T-helper 2 cell (primary cell): ENCODE results near the gene IREB2.
A peak's percentile ranks its signal among the peaks of the same experiment; 100 is the strongest.

ENCODE experiments used
- DNase-seq, 5 experiments: peaks; one replicate each; pipeline versions ENCODE4 v3.0.0 to v3.0.0-alpha.2; 2012 to 2022

IREB2 gene

DNA sequence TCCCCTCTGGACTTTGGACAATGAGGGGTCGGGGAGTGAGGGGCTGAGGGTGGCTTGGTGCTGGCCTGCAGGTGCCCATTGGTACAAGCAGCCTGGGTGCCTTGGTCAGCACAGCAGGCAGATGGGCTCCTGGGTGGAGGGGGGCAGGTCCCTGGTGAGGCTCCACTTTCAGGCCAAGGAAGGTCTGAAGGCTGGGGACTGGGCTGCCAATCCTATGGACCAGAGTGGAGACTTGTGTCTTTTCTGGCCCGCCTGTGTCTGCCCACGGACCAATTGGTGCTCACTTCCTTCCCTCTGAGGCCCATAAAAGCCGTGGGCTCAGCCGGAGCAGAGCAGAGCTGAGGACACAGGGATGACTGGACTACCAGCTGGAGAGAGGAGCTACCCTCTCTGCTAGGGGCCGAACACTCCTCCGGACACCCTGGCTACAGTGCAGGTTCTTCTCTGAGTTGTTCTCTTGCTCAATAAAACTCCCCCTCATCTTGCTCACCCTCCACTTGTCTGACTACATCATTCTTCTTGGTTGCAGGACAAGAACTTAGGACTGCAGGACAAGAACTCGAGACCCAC is 31.9 kb upstream of the IREB2 start:
- no peak for DNase-seq

DNA sequence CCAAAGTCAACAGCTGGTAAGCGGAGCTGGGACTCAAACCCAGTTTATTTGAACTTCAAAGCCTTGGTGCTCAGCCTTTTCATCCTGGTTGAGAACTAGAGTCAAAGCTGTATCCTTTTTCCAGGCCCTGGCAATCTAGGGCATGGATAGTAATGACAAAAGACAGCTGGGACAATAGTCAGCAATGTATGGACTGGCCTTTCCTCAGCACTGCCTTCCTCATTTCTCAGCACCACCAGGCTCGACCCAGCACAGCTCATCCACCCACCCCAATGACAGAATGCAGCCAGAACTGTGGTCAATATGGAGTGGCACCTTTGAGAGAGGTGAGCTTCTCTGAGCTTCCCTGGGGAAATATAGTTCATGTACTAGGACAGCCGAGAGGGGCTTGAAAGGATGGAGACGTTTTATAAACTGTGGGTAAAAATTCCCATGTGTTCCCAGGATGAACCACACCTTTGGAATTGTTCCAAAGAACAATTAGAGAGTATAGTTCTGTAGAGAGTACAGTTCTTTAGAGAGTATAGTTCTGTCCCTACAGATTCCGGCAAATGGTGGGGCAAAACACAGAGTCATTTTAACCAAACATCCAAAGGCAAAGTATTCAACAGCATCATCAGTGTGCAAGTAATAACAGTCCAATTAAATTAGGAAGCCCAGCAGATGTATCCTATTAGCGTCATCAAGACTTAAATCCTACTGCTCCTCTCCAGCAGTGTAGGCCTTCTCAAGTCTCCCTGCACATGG is 30.2 kb upstream of the IREB2 start:
- no peak for DNase-seq

DNA sequence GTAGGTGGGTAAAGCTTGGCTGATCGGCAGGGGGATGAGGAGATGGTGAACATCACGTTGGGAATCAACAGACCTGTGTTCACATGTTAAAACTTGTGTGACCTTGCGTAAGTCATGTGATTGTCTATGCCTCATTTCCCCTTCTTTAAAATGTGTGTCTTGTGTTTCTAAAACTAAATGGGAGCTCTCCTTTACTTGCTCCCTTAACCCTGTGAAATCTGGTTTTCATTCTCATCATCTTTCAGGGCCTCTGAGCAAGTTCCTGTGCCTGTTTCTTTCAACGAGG is 29.7 kb upstream of the IREB2 start:
- no peak for DNase-seq

DNA sequence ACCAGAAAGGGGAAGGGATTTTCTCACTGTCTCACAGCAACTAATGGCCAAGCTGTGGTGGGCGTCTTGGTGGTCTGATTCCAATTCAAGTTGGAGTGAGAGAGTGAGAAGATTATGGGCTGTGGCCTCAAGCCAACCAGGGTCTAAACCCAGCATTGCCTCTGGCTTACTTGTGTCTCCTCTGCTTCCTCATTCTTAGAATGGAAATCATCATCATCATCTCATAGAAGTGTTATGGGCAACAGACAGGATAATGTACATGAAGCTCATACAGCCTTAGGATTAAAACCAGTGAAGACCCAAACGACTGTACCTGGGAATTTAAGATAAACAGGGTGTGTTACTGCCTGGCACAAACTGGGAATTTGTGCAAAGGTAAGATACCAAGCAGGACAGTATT is 29.1 kb upstream of the IREB2 start:
- DNase-seq = no peak

DNA sequence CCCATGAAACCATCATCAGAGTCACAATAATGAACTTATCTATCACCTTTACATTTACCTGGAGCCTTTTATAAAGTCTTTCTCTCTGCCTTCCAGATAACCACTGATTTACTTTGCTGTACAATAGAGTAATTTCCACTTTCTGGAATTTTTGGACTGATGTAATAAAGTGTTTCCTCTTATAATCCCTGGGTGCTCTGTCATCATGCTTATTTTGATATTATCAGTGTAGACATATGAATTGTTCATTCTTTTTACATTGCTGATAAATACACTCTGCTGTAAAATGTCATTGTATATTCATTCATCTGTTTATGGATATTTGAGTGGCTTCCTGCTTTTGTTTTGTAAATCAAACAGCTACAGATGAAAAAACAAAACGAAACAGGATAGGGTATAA is 27.0 kb upstream of the IREB2 start:
- no peak for DNase-seq

DNA sequence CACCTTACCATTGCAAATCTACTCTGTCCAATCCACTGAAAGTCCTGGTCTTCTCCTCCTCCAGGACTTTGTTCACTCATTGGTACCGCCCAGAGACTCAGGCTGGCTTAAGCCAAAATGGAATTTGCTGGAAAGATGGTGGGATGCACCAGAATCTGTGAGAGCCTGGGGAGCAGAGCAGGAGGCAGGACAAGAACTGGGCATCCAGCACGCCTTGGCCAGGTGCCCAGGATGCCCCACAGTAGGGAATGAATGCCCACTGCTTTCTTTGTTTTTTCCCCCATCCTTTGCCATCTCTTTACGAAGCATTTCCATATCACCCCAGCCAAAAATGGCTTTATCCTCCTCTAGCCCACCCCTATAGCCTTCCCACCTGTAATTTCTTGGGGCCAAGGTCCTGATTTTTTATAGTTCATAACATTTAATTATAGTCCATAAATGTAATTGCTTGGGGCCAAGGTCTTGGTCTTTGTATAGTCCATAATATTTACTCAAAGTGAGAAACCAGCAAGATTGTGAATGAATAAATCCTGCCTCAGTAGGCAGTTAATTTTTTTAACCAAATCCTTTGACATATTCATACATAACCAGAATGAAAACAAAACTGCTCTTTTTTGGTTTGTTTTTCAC is 23.3 kb upstream of the IREB2 start:
- DNase-seq = no peak

DNA sequence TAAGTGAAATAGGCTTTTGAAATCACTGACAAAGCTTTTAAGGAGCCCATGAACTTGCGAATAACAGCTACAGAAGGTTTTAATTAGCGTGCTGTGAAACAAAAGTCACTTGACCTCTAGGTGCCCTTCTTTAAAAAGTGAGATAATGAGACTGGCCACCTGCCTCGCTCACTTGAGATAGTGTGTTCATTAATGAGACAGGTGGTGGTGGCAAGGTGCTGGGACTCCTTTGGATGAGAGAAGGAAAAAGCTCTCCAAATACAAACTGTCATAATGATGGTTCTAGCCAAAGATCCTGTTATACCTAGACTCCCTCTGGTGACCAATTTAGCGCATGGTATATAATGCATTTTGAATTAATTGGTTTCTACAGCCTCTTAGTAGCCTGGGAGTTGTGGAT is 22.7 kb upstream of the IREB2 start:
- DNase-seq = no peak

DNA sequence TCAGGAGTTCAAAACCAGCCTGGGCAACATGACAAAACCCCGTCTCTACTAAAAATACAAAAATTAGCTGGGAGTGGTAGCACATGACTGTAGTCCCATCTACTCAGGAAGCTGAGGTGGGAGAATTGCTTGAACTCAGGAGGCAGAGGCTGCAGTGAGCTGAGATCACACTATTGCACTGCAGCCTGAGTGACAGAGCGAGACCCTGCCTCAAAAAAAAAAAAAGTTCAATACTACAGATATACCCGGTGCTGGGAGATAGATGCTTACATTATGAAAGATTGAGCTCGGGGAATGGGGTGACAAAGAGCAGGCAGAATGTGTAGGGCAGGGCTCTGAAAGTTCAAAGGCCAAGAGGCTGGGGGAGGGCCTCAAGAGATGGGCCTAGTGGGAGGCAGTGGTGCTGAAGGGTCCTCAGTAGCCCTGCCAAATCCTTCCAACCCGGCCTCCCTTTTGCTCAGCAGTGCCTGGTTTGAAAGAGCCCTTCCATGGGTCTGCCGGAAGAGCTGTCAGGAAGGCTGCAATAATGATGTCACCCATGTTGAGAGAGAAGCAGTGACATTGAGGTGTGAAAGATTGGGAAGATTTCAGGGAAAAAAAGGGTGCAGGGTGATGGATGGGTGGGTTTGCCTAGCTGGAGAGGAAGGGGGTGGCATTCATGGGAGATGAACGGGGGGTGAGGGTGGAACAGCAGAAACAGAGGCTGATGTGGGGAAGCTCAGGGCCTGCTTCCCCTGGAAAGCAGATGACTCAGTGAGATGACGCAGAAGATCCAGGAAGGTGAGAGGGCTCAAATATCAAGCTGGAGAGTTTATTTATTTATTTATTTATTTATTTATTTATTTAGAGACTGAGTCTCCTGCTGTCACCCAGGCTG is 20.0 kb upstream of the IREB2 start:
- no peak for DNase-seq

DNA sequence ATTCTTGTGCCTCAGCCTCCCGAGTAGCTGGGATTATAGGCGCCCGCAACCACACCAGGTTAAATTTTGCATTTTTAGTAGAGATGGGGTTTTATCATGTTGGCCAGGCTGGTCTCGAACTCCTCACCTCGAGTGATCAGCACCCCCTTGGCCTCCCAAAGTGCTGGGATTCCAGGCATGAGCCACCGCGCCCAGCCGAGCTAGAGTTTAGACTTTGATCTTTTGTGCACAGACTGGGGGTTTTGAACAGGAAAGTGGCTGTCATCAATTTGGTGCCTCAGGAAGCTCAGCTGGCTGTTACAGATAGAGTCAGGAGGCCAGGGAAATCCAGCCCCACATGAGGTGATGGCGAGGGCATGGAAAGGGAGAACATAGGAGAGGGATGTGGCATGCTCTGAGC is 19.3 kb upstream of the IREB2 start:
- no peak for DNase-seq

DNA sequence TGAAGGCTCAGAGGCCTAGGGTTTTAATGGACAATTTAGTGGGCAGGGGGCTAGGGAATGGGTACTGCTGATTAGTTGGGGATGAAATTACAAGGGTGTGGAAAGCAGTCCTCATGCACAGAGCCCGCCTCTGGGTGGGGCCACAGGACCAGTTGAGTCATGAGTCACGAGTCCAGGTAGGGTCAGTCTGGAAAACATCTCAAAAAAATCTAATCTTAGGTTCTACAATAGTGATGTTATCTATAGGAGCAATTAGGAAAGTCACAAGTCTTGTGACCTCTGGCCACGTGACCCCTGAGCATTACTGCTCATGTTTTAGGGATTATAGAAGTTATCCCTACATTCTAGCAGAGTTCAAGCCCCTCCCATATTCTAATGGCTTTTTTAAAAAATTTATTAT is 18.6 kb upstream of the IREB2 start:
- DNase-seq = no peak

DNA sequence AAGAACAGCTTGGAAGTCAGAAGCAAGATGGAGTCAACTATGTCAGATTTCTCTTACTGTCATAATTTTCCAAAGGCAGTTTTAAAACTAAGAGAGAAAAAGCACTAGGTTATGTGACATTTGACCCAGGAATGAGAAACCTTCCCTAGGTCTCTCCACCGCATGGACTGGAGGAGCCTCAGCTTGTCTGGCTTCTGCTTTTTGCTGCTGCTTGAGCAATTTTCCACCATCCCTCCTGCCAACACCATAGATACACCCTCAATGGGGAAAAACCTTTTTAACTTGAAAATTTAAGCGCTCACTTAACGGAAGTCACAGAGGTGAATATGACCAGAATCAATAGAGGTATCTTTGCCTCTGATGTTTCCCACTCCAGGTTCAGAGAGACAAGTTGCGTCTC is 17.8 kb upstream of the IREB2 start:
- DNase-seq = no peak

DNA sequence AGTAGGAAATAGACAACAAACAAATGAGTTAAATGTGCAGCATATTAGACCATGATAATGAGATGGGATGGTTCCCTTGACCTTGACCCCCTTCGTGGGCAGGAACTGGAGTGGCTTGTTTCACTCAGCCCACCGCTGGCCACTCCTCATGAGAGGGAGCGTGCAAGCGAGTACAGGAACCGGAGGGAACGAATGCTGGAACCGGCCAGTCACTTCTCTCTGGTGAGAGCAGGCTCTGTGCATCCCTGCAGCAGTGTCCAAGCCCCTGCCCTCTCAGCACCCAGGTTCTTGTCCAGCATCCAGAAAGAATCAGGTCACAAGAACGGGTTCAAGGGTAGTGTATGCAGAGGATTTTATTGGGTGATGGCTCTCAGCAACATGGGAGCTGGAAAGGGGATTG is 17.2 kb upstream of the IREB2 start:
- no peak for DNase-seq

DNA sequence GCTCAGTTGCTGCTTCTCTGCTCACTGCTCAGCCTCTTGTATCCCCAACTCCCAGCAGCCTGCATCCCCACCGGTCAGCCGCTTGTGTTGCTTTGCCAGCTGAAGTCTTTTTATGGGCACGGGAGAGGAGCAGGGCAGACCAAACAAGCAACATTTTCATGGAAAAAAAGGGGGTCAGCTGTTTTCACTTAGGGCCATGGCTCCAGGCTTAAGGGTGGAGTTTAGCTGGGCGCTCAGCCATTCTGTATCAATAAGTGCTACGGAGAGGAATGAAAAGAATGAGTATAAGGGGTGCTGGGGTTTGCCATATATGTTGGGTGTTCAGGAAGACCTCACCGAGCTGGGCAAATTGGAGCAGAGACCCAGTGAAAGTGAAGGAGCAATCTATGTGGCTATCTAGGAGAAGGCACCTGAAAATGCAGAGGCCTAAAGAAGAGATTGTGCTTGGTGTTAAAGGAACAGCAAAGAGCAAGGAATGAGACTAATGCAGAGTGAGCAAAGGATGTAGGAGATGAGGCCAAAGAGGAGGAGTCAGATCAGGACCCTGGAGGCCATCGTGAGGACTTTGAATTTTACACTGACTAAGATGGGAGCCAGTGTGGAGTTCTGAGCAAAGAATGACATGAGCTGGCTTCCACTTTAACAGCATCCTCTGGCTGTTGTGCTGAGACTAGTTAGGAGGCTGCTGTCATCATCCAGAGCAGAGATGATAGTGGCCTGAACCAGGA is 16.6 kb upstream of the IREB2 start:
- no peak for DNase-seq

DNA sequence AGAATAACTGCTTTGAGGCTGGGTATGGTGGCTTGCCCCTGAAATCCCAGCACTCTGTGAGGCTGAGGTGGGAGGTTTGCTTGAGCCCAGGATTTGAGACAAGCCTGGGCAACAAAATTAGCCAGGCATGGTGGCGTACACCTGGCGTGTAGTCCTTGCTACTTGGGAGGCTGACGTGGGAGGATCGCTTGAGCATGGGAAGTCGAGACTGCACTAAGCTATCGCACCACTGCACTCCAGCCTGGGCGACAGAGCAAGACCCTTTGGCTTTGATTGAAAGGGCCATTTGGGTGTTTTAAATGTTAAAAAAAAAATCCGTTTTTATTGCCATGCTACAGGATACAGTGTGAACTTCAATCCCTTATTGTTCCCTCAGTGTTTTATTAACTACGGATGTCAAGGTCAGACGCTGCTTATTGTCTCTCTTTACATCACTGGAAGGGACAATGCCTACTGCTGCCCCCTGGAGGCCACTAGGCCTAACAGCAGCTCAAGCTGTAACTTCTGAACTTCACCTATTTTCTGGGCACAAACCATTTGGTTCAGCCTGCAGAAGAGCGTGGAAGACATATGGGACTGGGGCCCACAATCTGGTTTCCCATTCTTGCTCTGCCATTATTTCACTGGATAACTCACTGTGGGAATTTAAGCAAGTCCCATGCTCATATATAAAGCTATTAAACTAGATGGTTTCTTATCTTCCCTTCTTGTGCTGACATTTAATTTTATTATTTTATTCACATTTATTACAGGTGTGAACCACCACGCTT is 15.3 kb upstream of the IREB2 start:
- peak; percentile 21 to 67 (median 45) for DNase-seq

DNA sequence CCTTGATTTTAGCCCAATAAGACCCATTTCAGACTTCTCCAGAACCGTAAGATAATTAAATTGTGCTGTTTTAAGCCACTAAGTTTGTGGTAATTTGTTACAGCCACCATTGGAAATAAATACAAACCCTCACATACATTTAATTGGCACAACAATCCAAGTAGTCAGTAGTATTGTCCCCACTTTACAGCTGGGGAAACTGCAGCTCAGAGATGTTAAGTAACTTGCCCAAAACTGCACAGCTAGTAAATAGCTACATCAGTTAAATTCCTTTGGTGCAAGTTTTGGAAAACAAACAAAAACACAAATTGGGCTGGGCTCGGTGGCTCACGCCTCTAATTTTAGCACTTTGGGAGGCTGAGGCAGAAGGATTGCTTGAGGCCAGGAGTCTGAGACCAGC is 13.3 kb upstream of the IREB2 start:
- no peak for DNase-seq

DNA sequence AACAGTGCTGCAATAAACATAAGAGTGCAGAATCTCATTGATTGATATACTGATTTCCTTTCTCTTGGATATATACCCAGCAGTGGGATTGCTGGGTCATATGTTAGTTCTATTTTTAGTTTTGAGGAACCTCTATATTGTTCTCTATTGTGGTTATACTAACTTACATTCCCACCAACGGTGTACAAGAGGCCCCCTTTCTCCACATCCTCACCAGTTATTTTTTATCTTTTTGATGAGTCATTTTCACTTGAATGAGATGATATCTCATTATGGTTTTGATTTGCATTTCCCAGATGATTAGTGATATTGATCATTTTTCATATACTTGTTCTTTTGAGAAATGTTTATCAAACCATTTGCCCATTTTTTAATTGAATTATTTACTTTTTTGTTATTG is 12.4 kb upstream of the IREB2 start:
- peak in 1 of 5 experiments; percentile 56 for DNase-seq

DNA sequence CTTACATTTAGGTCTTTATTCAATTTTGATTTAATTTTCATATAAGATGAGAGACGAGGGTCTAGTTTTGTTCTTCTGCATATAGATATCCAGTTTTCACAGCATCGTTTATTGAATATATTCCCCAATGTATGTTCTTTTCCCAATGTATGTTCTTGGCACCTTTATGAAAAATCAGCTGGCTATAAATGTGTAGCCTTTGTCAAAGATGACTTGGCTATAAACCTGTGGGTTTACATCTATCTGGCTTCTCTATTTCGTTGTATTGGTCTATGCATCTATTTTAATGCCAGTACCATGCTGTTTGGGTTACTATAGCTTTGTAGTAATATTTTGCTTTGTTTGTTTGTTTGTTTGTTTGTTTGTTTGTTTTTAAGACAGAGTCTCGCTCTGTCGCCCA is 11.7 kb upstream of the IREB2 start:
- DNase-seq = no peak

DNA sequence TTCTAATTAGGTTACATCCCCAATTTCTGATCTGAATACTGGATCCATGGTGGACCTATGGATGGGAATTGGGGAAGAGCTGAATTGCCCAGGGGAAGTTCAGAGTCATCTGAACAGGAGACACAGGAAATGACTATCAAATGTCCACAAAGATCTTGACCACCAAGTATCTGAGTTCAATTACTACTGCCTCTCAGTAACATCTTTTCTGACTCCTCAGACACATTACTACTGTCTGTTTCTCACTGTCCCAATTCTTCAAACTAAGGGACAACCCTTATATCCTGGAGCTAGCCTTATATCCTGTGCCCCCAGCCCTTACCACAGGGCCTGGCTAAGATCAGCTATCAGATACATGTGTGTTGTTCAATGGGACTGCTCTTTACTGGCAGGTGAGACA is 10.1 kb upstream of the IREB2 start:
- no peak for DNase-seq

DNA sequence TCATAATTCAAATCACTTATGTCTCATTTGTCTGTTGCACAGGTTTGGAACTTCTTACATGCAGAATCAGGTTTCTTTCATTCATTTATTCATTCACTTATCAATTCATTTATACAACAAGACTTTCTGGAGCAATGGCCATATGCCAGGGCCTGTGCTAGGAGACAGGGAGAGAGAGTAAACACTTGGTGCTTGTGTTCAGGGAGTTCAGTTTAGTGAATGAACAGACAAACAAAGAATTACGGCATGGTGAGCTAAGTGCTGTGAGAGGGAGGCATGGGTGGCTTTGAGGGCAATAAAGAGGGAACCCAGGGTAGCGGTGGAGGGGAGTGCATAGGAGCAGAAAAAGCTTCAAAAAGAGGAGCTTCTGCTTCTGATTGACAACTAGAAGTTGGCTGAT is 8.5 kb upstream of the IREB2 start:
- DNase-seq = no peak

DNA sequence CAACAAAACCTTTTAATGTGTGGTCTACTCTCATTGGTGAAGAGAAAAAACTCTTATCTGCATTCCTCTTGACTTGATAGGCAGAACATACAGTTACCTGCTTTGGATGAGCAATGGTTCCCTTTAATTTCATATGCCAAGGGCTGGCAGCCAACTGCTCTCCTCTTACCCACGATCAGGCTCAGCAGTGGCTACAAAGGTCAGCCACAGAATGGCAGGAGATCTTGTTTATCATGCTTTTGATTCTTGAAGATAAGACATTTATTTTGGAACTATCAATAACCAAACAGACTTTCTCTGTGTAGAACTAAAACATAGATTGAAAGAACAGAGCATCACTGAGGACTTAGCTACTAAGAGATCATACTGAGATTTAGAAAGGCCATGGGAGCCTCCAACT is 6.1 kb upstream of the IREB2 start:
- DNase-seq = no peak

DNA sequence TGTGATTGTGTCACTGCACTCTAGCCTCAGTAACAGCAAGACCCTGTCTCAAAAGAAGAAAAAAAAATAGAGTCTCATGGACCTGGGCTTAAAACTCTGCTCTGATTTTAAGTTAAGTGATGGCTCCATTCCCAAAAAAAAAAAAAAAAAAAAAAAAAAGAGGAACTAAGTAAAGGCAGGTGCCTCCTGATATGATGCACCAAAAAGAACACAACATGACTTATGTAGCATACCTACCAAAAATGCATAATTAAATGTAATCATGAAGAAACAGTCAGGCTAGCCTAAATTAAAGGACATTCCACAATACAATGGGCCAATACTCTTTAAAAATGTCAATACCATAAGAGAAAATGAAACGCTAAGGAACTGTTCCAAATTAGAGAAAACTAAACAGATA is 5.4 kb upstream of the IREB2 start:
- DNase-seq = no peak

DNA sequence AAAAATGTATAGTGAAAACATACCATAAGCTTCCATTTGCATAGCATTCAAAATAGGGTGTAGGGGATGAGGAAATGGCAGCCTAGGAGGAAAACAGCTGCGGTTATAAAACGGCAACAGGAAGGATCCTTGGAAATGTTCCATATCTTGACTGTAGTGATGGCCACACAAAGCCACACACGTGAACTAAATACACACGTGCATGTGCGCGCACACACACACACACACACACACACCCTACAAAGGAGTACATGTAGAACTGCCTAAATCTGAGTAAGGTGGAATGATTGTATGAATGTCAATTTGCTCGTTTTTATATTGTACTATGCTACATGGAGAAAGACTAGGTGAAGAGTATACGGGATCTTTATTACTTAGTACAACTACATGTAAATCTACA is 3.9 kb upstream of the IREB2 start:
- DNase-seq = no peak
